ENCODE results near the gene RPS17.
"Not testable (repeated sequence)": the region's sequence is repeated elsewhere in the genome, so short reads cannot be mapped to it uniquely, and the experiment has no call there.

RPS17 gene

DNA sequence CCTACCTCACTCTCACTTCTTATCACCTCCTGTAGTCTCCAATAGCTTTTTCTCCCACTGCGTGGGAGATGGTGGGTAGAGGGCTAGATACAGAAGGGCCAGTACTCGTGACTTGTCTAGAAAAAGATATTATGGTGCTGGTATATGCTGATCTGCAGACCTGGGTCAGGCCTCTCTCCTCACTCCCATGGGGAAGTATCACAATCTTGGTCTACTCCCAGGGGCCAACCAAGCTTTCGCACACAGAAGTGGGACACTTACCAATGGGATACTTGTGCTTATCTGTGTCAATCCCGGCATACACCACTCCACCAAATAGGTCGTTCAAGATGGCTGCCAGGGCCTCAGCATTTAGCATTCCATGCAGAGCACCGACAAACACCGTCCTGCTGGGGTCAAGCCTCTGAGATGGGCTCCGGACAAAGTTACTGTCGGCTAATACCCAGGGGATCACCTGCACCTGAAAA lies 9.0 kb upstream of the RPS17 start:
- DNase-seq (ENCODE audit: extremely low spot score, insufficient read length, low read depth) (no peak), FAIRE-seq (no peak)

- FAIRE-seq = no peak
- no peak for DNase-seq (ENCODE audit: extremely low spot score, insufficient read length, low read depth)
These were observed 8.4 kb upstream of the RPS17 start for GRCh38 chr15:82548700-82549099.

DNA sequence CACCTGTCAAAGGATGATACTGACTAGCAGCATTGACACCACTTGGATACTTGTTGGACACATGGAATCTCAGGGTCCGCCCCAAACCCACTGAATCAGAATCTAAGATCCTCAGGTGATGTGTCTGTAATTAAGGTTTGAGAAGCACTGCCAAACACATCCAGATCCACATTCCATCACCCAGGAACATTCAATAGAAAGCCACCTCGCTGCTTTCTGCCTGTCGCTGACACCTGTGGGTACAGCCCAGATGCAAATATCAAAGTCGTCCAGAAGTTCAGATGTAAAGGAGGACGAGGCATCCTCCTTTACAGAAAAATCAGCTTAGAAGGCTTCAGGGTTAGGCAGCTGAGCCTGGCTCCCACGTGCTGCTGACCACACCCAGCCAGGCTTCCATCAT lies 5.2 kb upstream of the RPS17 start:
- FAIRE-seq (no peak), DNase-seq (ENCODE audit: extremely low spot score, insufficient read length, low read depth) (no peak)

GRCh38 chr15:82545002-82545401 lies 4.7 kb upstream of the RPS17 start:
- no peak for DNase-seq (ENCODE audit: extremely low spot score, insufficient read length, low read depth)
- no peak for FAIRE-seq

- DNase-seq (ENCODE audit: extremely low spot score, insufficient read length, low read depth) (no peak), FAIRE-seq (no peak)
These were observed 4.2 kb upstream of the RPS17 start for GRCh38 chr15:82544431-82544830.

DNA sequence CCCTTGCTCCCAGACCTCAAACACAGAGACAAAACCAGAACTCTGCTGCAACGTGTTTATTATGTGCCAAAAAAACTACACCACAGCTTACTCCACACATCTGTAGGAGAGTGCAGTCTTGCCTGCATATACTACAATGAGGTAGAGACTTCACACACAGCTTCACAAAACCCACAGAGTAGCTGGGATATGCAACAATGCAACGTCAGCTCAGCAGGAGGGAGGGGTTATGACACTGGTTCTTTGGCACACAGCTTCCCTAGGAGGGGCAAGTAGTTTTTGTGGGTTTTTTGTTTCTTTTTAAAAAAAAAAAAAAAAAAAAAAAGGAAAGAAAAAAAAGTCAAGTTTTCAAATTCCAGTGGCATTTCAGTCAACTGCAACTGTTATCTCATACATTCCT lies 2.9 kb upstream of the RPS17 start:
- FAIRE-seq (no peak), DNase-seq (ENCODE audit: extremely low spot score, insufficient read length, low read depth) (no peak)

DNA sequence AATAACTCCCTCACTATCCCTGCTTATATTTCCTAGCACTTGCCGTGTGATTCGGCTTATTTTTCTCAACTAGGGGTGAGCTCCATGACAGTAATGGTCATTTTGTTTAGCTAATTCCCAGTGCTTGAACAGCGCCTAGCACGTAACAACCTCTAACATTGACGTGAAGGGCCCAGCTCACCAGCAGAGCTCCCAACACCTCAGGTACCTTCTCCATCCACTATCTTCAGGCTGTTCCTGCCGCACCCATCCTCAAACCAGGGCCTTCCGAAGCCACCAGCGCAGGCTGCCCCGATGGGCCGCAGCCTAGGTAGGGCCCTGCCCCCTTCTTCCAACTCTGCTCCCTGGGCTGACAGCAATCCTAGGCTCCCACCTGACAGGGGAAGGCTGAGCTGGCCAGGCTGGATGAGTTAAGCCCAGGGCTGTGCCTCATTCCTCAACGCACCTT lies 751 bp upstream of the RPS17 start:
- FAIRE-seq = no peak

GRCh38 chr15:82539691-82540054 lies 584 bp downstream of the RPS17 start:
- FAIRE-seq = no peak
- no peak for DNase-seq (ENCODE audit: extremely low spot score, insufficient read length, low read depth)

More for the DNA sequence above, 751 bp upstream of the RPS17 start:
- no peak for DNase-seq (ENCODE audit: extremely low spot score, insufficient read length, low read depth)

- FAIRE-seq = no peak
- DNase-seq (ENCODE audit: extremely low spot score, insufficient read length, low read depth) = no peak
These were observed 1.1 kb downstream of the RPS17 start for GRCh38 chr15:82538961-82539690.

- DNase-seq (ENCODE audit: extremely low spot score, insufficient read length, low read depth) (no peak), FAIRE-seq (no peak)
These were observed 2.8 kb downstream of the RPS17 start for GRCh38 chr15:82537351-82537908.

DNA sequence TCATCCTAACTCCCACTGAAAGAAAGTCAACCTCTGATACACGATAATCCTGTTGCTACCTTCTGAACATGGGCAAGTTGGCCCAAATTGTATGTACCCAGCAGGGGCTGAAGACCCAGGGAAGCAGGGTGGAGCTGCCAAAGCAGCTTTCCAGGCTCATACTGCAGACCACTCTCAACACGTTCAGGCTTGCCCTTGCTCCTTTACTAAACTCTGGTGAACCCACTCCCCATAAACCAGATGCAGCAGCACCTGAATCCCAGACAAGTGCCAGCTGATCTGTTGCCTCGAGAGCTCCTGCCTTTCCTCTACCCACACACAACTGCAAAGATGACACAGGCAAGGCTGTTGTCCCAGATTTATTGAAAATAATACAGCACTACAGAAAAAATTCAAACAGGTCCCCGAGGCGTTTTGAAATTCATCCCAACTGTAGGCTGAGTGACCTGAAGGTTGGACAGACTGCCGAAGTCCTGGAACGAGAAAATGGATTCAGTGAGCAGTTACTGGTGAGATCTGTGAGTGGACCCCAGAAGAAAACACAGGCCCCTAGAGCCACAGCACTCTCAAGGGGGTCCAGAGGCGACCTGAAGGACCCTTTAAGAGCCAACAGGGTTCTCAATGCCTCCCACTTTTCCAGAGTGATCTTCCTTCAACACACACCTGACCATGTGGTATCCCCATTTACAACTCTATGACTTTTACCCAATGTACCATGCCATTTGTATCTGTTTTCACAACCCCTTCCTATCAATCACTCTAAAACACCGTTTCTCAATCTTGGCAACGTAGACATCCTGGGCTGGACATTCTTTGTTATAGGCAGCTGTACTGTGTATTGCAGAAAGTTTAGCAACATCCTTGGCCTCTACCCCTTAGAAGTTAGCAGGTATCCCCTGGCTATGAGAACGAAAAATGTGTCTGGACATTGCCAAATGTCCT lies 3.6 kb downstream of the RPS17 start:
- no peak for DNase-seq (ENCODE audit: extremely low spot score, insufficient read length, low read depth)
- no peak for FAIRE-seq

DNA sequence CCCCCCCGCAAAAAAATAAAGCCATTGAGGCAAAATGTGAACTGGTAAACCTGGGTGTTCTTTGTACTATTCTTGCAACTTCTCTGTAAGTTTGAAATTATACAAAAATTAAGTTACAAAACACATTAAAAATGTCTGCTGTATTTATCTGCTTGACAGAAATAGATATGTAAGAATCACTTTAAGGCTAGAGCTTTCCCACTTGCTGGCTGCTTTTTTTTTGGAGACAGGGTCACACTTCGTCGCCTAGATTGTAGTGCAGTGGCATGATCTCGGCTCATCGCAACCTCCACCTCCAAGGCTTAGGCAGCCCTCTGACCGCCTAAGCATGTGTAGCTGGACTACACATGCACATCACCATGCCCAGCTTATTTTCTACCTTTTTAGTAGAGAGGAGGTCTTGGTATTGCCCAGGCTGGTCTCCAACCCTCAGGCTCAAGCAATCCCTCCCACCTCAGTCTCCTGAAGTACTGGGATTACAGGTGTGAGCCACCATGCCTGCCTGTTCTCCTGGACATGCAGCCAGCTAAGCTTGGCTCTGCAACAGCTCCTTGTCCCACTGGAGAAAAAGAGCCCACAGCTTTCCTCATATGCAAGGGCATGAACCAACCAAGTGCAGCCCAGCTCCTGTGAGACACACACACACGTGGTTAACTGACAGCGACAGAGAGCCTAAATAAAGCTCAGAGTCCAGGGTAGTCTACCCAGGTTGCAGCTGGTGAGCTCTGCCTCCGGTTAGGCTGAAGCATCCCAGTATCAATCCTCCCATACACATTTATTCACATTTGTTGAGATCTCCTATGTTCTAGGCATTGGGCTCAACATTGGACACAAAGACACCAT lies 4.5 kb downstream of the RPS17 start:
- DNase-seq (ENCODE audit: extremely low spot score, insufficient read length, low read depth) (no peak), FAIRE-seq (no peak)

DNA sequence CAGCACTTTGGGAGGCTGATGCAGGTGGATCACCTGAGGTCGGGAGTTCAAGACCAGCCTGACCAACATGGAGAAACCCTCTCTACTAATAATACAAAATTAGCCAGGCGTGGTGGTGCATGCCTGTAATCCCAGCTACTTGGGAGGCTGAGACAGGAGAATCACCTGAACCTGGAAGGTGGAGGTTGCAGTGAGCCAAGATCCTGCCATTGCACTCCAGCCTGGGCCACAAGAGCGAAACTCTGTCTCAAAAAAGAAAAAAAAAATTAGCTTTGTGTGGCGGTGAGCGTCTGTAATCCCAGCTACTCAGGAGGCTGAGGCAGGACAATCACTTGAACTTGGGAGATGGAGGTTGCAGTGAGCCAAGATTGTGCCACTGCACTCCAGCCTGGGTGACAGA lies 5.1 kb downstream of the RPS17 start:
- not testable (repeated sequence) for FAIRE-seq; DNase-seq (ENCODE audit: extremely low spot score, insufficient read length, low read depth)

- not testable (repeated sequence) for DNase-seq (ENCODE audit: extremely low spot score, insufficient read length, low read depth); FAIRE-seq
These were observed 5.8 kb downstream of the RPS17 start for GRCh38 chr15:82534457-82534861.

DNA sequence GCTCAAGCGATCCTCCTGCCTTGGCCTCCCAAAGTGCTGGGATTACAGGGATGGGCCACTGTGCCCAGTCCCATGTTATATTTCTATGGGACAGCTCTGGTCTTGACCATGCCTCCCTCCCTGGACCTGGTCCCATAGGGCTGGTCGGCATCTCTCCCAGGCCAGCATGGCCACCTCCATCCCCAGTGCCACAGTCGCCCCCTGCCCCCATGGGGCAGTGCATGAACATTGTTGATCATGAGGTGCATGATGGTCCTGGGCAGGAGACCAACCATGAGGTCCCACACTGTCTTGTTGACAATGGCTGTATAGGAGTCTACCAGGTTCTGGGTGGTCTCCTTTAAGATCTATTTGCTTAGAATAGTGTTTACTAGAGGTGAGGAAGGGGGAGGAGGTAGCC lies 6.5 kb downstream of the RPS17 start:
- DNase-seq (ENCODE audit: extremely low spot score, insufficient read length, low read depth) (no peak), FAIRE-seq (no peak)

GRCh38 chr15:82532991-82533481 lies 7.2 kb downstream of the RPS17 start:
- DNase-seq (ENCODE audit: extremely low spot score, insufficient read length, low read depth) (no peak), FAIRE-seq (no peak)

DNA sequence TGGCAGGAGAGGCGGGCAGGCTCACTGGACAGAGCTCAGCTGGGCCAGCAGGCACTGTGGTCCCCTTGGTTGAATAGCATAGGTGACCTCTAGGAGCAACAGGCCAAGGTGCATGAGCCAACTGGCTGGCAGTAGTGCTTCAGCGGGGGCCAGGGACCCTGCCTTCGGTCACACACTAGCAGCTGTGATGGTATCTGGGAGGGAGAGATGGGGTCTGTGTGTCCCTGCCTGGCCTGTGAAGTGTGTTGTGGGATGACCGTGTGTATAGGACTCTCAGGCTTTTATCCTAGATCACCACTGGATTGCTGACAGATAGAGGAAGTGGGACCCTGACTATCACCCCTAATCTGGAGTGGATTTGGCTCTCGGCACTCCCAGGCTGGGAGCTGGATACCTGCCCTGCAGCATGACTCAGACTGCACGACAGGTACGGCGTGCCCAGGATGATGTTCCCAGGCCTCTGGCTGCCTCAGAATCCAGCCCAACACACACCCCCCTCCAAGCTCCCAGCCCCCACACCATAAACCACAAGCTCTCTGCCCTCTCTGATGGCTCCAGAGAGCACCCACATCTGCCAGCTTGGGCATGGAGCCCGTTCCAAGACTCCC lies 7.8 kb downstream of the RPS17 start:
- FAIRE-seq (no peak), DNase-seq (ENCODE audit: extremely low spot score, insufficient read length, low read depth) (no peak)

DNA sequence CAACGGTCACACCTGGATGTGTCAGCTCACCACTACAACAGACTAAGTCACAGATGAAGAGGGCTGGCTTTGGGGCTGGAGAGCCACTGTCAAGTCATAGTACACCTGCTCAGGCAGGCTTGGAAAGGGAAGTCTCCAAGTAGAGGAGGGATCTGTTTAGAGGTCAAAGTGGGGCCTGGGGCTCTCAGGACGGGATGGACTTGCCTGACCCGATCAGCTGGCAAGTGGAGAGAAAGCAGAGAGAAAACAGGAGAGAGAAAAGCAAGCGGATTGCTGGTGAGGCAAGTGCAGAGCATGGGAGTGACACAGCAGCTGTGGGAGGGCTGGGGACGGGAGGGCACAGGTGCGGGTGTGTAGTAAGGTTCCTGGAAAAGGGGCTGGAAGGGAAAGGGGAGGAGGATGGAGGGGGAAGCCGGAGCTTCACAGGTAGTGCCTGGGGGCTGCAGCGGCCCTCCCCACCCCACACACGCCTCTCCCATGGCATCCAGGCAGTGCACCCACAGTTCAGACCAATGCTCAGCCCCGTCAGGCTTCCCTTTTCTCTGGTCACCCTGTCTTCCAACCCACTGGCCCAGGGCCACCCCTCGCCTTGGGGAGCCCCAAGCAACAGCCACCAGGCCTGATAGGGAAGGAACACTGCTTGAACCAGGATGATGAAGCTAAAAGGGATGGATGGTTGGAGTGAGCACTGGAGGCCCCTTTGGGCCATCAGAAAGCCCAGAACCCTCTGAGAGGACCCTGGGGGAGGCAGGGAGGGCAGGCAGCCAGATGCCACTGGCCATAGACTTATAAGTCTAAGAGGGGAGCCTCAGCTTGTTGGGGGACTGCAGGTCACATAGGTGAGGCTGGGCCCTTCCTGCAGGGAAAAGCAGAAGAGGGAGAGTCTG lies 8.5 kb downstream of the RPS17 start:
- FAIRE-seq = no peak
- DNase-seq (ENCODE audit: extremely low spot score, insufficient read length, low read depth) = no peak

Measured in GM18507 (cell line).